AG20443 (cell line): ENCODE measurements around the gene CLEC16A.
A peak's percentile ranks its signal among the peaks of the same experiment; 100 is the strongest.

ENCODE experiments used
- DNase-seq: peaks from one replicate; pipeline ENCODE4 v3.0.0; 2012; ENCODE audit warnings: low spot score, mixed read lengths

The CLEC16A gene

GRCh38 chr16:11224096-11224893 lies 279.9 kb downstream of the CLEC16A start:
- no peak for DNase-seq

GRCh38 chr16:11224894-11225676 lies 280.7 kb downstream of the CLEC16A start:
- DNase-seq = peak; percentile 48

DNA sequence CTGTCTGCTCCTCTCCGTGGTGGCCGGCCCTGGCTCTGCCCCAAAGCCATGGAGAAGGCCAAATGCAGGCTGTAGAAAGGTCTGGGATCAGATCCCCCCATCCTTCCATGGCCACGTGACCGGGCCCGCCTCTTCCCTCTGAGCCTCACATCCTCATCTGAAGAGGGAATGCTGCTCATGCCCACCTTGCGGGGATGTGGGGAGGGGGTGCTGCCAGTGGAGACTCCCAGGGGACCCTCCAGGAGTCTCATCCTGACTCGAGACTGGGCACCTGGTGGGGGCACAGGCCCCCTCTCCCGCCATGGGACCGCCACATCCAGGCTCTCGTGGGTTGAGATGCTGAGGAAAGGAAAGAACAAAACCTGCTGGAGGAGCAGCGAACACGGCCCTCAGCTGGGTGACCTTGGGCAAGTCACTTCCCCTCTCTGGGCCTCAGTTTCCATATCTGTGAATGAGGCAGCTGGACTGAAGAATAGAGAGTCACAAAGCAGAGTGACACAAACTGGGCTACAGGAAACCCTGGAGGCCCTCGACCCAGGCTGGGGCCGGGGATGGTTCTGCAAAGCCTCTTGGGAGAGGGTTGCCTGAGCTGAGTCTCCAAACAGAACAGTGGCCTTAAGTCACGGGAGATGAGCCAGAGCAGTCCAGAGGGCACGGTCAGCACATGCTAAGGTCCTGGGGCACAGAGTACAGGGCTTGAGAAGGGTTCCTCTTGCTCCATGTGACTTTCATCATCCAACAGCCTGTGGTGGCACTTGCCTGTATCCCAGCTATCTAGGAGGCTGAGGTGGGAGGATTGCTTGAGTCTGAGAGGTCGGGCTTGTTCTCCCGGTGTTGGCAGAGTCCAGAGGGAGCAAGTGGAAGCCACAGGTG lies 281.5 kb downstream of the CLEC16A start:
- DNase-seq = peak; percentile 17

DNA sequence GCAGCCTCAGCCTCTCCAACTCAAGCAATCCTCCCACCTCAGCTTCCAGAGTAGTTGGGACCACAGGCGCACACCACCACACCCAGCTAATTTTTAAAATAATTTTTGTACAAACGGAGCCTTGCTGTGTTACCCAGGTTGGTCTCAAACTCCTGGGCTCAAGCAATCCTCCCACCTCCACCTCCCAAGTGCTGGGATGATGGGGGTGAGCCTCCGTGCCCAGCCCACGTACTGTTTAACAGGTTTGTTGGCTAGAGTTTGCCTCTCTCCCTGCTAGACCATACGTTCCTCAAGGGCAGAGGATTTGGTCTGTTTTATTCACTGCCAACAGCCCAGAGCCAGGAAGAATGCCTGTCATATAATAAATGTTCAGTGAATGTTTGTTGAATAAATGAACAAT lies 285.1 kb downstream of the CLEC16A start:
- DNase-seq = no peak

GRCh38 chr16:11229906-11230305 lies 285.5 kb downstream of the CLEC16A start:
- DNase-seq = no peak

DNA sequence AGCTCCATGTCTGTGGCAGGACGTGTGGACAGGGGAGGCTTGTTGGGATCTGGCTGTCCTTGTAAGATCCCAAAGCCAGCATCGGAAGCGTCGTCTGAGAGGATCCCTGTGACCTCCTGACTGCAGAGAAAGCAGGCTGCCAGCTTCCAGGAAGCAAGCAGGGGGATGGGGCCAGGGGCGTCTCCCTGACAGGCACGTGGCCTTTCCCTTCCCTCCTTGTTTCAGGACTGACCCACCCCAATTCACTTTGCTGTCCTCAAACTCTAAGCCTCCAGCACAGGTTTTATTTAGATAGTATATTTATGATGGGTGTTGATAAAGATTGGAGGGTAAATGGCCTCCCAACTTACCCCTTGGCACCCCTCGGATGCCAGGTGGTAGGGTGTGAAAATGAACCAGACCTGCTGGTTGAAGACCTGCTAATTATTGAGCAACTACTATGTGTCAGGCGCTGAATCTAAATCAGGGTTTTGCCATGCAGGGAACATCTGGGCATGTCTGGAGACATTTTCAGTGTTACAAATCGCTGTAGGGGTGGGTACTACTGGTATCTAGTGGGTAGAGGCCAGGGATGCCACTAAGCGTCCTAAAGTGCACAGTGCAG lies 287.1 kb downstream of the CLEC16A start:
- no peak for DNase-seq
